ENCODE results near the gene ATL1.

- TF ChIP-seq, protein P1, sequence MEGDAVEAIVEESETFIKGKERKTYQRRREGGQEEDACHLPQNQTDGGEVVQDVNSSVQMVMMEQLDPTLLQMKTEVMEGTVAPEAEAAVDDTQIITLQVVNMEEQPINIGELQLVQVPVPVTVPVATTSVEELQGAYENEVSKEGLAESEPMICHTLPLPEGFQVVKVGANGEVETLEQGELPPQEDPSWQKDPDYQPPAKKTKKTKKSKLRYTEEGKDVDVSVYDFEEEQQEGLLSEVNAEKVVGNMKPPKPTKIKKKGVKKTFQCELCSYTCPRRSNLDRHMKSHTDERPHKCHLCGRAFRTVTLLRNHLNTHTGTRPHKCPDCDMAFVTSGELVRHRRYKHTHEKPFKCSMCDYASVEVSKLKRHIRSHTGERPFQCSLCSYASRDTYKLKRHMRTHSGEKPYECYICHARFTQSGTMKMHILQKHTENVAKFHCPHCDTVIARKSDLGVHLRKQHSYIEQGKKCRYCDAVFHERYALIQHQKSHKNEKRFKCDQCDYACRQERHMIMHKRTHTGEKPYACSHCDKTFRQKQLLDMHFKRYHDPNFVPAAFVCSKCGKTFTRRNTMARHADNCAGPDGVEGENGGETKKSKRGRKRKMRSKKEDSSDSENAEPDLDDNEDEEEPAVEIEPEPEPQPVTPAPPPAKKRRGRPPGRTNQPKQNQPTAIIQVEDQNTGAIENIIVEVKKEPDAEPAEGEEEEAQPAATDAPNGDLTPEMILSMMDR (conservative IDR thresholded peaks at IDR 0.05 in 1 of 2, IDR thresholded peaks at IDR 0.05 in 1 of 2; ENCODE audit: extremely low read depth in 1 of 2, insufficient read depth in 1 of 2, low read depth in 1 of 2, low read length in 2 of 2): no peak
- TF ChIP-seq EZH2 (IDR thresholded peaks at IDR 0.05; ENCODE audit: borderline replicate concordance, low read length): no peak
These were observed 38.0 kb upstream of the ATL1 start for GRCh38 chr14:50521912-50522341.

Measured in mammary epithelial cell (primary cell).